NCI-H146 (cell line): Measurements from ENCODE around the gene TEX22.

Experiments
- DNase-seq: peaks from one replicate; lab custom pipeline; 2025; lab: John Stamatoyannopoulos, UW

Gene TEX22

GRCh38 chr14:105456736-105457617 lies 58.6 kb downstream of the TEX22 start:
- no peak for DNase-seq

GRCh38 chr14:105458010-105458409 lies 59.7 kb downstream of the TEX22 start:
- DNase-seq = no peak

- DNase-seq = no peak
Measured at GRCh38 chr14:105458571-105458970, 60.2 kb downstream of the TEX22 start.

- DNase-seq = no peak
Measured at GRCh38 chr14:105460116-105460515, 61.8 kb downstream of the TEX22 start.

- no peak for DNase-seq
Measured at GRCh38 chr14:105460616-105461015, 62.3 kb downstream of the TEX22 start.

GRCh38 chr14:105461903-105462302 lies 63.6 kb downstream of the TEX22 start:
- DNase-seq = no peak
